ENCODE results near the gene RALB.
"Not testable (repeated sequence)": the region's sequence is repeated elsewhere in the genome, so short reads cannot be mapped to it uniquely, and the experiment has no call there.

GRCh38 chr2:120320887-120321556 is 68.4 kb downstream of the RALB start:
- not testable (repeated sequence) for TF ChIP-seq CTCF, POLR2AphosphoS5, POLR2A (IDR thresholded peaks at IDR 0.05)

Measured in transverse colon (tissue), 4 donors.